HG02763 (cell line): Measurements from ENCODE around the gene FSHR.

Source experiments
- ATAC-seq: cut with Tn5 transposase; IDR thresholded peaks from one replicate; pipeline ENCODE4 v1.9.1; 2021; ENCODE audit warnings: mild to moderate bottlenecking, moderate library complexity; ENCODE audit not compliant: unreplicated experiment

FSHR gene

GRCh38 chr2:49033394-49034185, 120.7 kb downstream of the FSHR start:
- ATAC-seq, result no peak

DNA sequence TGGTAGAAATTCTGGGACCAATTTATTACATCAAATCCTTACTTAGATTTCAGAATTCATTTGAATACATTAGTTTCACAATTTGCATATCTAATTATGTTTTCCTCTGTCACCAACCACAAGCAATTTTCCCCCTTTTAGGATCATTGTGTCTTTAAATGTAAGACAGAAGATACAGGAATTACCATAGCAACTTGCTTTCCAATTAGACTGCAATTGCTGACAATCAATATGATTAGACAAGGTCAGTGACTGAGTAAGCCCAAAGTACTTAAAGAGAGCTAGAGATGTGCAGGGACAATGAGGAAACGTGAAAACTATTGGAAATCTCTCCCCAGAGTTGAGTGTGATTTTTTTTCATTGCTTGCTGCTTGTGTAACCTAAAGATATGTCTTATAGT, 121.4 kb downstream of the FSHR start:
- ATAC-seq, result no peak

DNA sequence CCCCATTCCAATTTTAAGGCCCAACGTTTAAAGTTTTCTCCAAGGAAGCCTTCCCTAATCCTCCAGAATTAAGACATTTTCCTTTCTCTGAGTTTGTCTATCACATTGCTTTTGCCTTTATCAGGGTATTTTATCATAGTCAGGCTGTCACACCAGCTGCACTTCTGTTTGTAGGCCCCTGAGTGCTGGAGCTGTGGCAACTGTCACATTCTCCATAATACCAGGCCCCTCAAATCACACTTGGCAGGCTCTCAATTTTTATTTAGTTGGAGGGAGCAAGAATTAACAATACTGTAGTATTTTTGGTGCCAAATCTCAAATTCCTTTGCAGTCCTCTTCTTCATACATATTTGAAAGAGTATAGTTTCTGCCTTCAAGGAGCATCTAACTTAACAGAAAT, 122.2 kb downstream of the FSHR start:
- no peak for ATAC-seq

DNA sequence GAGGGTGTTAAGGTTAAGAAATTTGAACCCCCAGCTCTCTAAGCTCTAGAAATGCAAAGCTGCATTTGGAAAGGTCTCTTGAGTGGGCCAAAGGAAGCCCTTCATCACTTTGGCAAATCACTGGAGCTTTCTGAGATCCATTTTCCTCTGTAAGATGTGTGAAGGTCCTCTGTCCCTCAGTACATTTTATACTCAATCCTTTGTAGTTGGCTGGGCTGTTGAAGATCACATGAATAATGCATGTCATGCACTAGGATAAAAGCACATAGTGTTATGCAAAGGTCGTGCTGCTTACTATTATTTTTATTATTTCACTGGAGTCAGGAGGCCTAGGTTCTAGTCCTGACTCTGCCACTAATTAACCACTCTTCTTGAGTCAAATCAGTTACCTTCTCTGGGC, 124.9 kb downstream of the FSHR start:
- ATAC-seq, result no peak

DNA sequence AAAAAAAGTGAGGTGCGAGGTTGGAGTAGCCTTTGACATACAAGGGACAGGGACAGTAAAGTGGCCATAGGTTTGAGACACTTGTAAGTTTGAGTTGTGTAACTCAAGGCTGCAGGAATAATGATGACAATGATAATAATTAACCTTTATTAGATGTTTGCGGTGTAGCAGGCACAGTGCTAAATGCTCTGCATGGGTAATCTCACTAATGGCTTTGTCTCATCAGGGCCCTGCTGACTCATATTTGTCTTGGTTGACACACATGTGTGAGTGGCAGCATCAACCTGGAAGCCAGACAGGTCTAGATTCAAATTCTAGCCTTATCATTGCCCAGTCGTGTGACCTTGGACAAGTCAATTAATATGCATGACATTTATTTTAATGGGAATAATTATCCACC, 126.2 kb downstream of the FSHR start:
- ATAC-seq, result peak; percentile 77

GRCh38 chr2:49026706-49027105, 127.6 kb downstream of the FSHR start:
- no peak for ATAC-seq

DNA sequence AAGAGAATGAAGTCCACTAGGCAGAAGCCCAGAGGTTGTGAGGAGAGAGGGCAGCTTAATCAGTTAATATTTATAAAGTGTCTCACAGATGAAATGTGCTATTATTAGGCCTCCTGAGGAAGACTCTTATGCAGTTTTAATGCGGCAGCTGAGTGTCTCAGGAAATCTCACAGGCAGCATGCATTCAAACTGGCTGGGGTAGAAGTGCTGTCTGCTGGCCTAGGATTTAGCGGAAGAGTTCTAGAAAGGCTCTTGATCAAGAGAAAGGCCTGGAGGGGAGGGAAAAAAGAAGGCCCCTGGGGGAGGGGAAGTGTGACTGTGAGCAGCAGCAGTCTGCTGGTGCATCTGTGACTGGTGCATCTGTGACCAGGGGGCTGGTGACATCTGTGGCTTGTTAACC, 133.0 kb downstream of the FSHR start:
- ATAC-seq, result no peak

GRCh38 chr2:49005261-49005660, 149.1 kb downstream of the FSHR start:
- ATAC-seq, result no peak

DNA sequence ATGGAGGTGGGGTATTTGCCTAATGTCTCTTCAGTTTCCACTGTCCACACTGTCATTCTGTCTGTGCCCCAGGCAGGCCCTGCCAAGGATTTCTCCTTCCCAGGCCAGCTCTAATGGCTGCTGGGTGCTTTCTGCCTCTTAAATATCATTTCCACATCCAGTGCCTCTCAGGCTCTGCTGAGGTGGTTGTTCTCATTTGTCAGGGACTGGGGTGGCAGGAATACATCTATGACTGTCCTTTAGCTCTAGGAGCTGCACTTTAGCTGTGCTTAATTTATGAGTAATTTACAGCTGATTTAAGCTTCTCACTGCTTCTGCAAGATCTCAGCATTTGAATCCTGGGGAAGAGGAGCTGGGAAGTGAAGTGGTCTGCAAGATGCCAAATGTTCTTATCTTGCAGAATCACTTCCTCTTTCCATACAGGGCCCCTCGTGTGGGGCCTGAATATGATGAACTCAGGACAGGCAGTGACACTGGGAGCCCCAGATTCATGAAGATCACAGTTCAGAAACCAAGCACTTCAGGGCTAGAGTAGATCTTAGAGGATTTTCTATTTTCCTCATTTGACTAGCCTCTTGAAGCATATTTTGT, 150.2 kb downstream of the FSHR start:
- ATAC-seq, result no peak

DNA sequence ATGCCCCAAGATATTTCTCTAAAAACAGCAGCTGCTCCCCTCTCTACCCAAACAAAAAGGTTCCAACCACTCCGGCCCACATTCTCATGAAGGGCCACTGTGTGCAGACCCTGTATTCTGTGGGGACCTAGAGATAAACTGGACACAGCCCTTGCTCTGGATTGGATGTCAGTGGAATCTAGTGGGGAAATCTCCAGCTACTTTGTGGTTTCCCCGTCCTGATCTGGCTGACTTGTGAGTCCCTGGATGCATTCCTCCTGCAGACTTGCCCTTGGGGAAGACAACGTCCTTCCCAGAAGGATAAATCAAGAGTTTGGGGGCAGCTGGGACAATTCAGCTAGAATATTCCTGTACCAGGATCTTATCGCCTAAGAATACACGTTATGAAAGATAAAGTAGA, 151.1 kb downstream of the FSHR start:
- no peak for ATAC-seq

- no peak for ATAC-seq
Observed at GRCh38 chr2:49002750-49003149, 151.6 kb downstream of the FSHR start.

- ATAC-seq, result no peak
Observed at GRCh38 chr2:49000695-49001094, 153.6 kb downstream of the FSHR start.

- no peak for ATAC-seq
Observed at GRCh38 chr2:48998449-48998848, 155.9 kb downstream of the FSHR start.

DNA sequence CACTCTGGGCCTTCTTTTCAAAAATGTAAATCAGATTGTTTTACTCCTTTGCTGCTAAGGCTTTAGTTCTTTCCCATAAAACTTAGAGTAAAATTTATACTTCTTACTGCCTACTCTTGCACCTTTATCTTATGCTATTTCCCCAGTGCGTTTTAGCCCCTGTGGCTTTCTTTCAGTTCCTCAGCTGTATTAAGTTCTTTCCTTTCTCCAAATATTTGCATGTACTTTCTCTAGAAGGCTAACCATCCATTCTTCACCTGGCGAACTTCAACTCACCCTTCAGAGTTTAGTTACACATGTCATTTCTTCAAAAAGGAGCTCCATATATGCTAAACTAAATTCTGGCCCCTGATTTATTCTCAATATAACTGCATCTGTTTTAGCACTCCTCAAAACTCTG, 160.7 kb downstream of the FSHR start:
- no peak for ATAC-seq

DNA sequence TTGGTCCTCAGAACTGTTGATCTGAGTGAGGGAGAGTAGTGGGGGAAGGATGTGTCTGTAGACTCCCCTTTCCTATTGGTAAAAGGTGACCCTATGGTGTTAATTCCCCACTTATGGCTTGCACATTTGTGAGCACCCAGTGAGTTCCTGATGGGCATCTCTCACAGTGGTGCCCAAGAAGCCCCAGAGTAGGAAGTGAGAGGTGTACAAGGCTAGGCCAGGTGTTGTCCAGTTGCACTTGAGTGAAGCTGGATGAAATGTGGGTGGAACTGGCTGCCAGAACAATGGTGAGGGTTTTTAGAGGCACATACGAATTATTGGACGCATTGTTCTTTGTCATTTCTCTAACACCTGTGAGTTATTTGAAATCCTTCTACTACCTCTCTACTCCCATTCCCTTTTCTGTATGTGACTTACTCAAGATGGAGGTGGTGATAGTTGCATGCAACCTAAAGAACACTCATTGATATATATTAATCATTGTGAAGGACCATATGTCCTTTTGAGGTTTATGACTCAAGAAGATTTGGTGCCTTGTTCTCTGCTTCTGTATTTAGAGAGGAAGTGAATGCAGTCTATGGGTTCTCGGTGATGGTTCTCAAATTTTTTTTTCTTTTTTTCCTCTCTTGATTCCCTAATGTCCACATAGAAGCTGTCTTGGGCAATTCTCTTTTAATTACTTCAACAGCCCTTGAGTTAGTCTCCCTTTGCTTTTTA, 162.7 kb downstream of the FSHR start:
- ATAC-seq, result peak; percentile 38

GRCh38 chr2:48984922-48985321, 169.4 kb downstream of the FSHR start:
- no peak for ATAC-seq

- ATAC-seq, result no peak
Observed at GRCh38 chr2:48983551-48983950, 170.8 kb downstream of the FSHR start.

- ATAC-seq, result no peak
Observed at GRCh38 chr2:48982887-48983435, 171.4 kb downstream of the FSHR start.

- ATAC-seq, result no peak
Observed at GRCh38 chr2:48980846-48981245, 173.5 kb downstream of the FSHR start.

GRCh38 chr2:48979691-48980090, 174.6 kb downstream of the FSHR start:
- no peak for ATAC-seq

GRCh38 chr2:48978131-48978530, 176.2 kb downstream of the FSHR start:
- ATAC-seq, result no peak

DNA sequence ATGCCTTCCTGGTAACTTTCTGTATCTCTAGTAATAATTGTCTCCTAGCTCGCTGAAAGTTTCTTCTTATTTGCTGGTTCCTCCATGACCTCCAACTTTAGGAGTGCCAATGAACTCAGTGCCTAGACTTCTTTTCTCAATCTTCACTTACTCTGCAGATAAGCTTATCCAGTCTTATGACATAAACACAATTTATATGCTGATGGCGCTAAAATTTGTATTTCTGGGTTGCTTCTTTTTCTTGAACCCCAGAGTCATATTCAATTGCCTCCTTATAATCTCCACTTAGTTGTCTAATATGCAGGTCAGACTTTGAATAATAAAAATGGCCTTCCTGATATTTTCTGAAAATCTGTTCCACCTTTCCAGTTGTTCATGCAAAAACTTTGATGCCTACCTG, 182.5 kb downstream of the FSHR start:
- no peak for ATAC-seq
